Measurements from ENCODE around the gene GLS. TPM values are rescaled to one million over a fixed set of nuclear protein-coding genes. Genes with fewer than 3 reads are reported as not detected.
A peak's percentile ranks its signal among the peaks of the same experiment; 100 is the strongest.
"Not testable (repeated sequence)": the region's sequence is repeated elsewhere in the genome, so short reads cannot be mapped to it uniquely, and the experiment has no call there.

GLS gene
- total and polyA plus RNA-seq, 3 experiments from 2014 or later, result 50.9 to 222 (median 209) TPM

GRCh38 chr2:190859347-190860297, 21.0 kb upstream of the GLS start:
- Mint-ChIP-seq H3K4me1 (peaks cover 20 to 26% (median 25%) of the 10 kb centered on the region in 3 donors), H3K27ac (no peak overlapping the region), H3K36me3 (peaks cover 2 to 14% (median 7%) of the 10 kb centered on the region in 3 donors), H3K4me3 (no peak overlapping the region), H3K27me3 (no peaks in the 10 kb centered on the region), H3K9me3 (no peaks in the 10 kb centered on the region)
- no peaks in the 10 kb centered on the region for H3K36me3 ChIP-seq (ENCODE audit: insufficient read depth, low read length)
- CTCF ChIA-PET, result interaction anchor here (1.0 to 1.7 kb wide), 2 partner anchors 9 to 10 kb away, joined by 3 to 5 read pairs; no protein-coding TSS in a partner anchor
- POLR2A ChIA-PET, result no interaction called here
- no peaks in the 10 kb centered on the region for H3K9me3 ChIP-seq (ENCODE audit: low read length)
- no peaks in the 10 kb centered on the region for H3K27me3 ChIP-seq (ENCODE audit: insufficient read depth, low read length, poor library complexity, severe bottlenecking)
- H3K4me1 ChIP-seq (ENCODE audit: insufficient read depth, low read length), result peaks cover 18% of the 10 kb centered on the region
- no peak overlapping the region for H3K27ac ChIP-seq (ENCODE audit: low read depth, low read length)
- DNase-seq, result no peak
- H3K4me3 ChIP-seq (ENCODE audit: low read length), result no peak overlapping the region

- no peak for DNase-seq
- Mint-ChIP-seq H3K4me3 (no peak overlapping the region), H3K36me3 (peaks cover 4 to 14% (median 7%) of the 10 kb centered on the region in 3 donors), H3K4me1 (peaks cover 20 to 26% (median 25%) of the 10 kb centered on the region in 3 donors), H3K27me3 (no peaks in the 10 kb centered on the region), H3K9me3 (no peaks in the 10 kb centered on the region), H3K27ac (no peak overlapping the region)
- Histone ChIP-seq H3K4me3 (ENCODE audit: low read length) (no peak overlapping the region), H3K9me3 (ENCODE audit: low read length) (no peaks in the 10 kb centered on the region), H3K27me3 (ENCODE audit: insufficient read depth, low read length, poor library complexity, severe bottlenecking) (no peaks in the 10 kb centered on the region), H3K4me1 (ENCODE audit: insufficient read depth, low read length) (peaks cover 18% of the 10 kb centered on the region), H3K36me3 (ENCODE audit: insufficient read depth, low read length) (no peaks in the 10 kb centered on the region), H3K27ac (ENCODE audit: low read depth, low read length) (no peak overlapping the region)
- CTCF ChIA-PET, result interaction anchor here (1.7 to 2.9 kb wide), 2 partner anchors 11 to 17 kb away, joined by 5 to 10 read pairs; no protein-coding TSS in a partner anchor
- POLR2A ChIA-PET, result no interaction called here
Observed at GRCh38 chr2:190860985-190861680, 19.5 kb upstream of the GLS start.

- not testable (repeated sequence) for H3K36me3 ChIP-seq (ENCODE audit: insufficient read depth, low read length); H3K4me3 Mint-ChIP-seq; H3K9me3 ChIP-seq (ENCODE audit: low read length); H3K27me3 Mint-ChIP-seq; DNase-seq; H3K27me3 ChIP-seq (ENCODE audit: insufficient read depth, low read length, poor library complexity, severe bottlenecking); H3K9me3 Mint-ChIP-seq; H3K27ac ChIP-seq (ENCODE audit: low read depth, low read length); H3K4me3 ChIP-seq (ENCODE audit: low read length)
- Mint-ChIP-seq H3K27ac (peak overlapping the region in 1 of 8 donors; percentile 9), H3K4me1 (peaks cover 20 to 26% (median 25%) of the 10 kb centered on the region in 3 donors), H3K36me3 (peaks cover 7 to 15% (median 10%) of the 10 kb centered on the region in 3 donors)
- ChIA-PET CTCF (interaction anchor here (2.8 to 2.9 kb wide), 2 partner anchors 11 to 16 kb away, joined by 9 to 10 read pairs; no protein-coding TSS in a partner anchor), POLR2A (interaction anchor here (2.0 kb wide), 1 partner anchor 19 kb away, joined by 9 read pairs; the partner anchor contains the start of gene GLS)
- H3K4me1 ChIP-seq (ENCODE audit: insufficient read depth, low read length), result peaks cover 18% of the 10 kb centered on the region
Observed at GRCh38 chr2:190862128-190862527, 18.5 kb upstream of the GLS start.

DNA sequence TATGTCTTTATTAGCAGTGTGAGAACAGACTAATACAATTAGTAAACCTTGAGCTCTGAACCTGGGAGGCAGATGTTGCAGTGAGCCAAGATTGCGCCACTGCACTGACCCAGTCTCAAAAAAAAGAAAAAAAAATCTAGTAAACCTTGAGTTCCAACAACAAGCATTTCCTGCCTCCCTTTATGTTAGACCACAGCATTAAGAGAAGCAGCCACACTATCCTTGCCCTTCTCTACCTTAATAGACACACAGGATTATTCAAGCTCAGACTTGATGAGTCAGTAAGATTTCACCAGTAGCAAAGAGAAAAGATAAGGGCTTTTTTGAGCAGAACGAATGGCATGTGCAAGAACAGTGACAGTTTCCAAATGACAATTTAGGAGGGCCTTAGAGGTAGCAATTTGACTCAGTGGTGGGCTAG, 18.0 kb upstream of the GLS start:
- no peak overlapping the region for H3K4me3 Mint-ChIP-seq
- H3K27me3 ChIP-seq (ENCODE audit: insufficient read depth, low read length, poor library complexity, severe bottlenecking), result no peaks in the 10 kb centered on the region
- ChIA-PET POLR2A (interaction anchor here (1.0 to 2.0 kb wide), 2 partner anchors 12 to 18 kb away, joined by 3 to 9 read pairs; partner anchors contain the start of gene GLS), CTCF (interaction anchor here (1.8 to 2.9 kb wide), 3 partner anchors 12 to 18 kb away, joined by 5 to 10 read pairs (median 9); partner anchors contain the start of gene GLS)
- H3K27ac ChIP-seq (ENCODE audit: low read depth, low read length), result no peak overlapping the region
- no peaks in the 10 kb centered on the region for H3K36me3 ChIP-seq (ENCODE audit: insufficient read depth, low read length)
- peaks cover 18% of the 10 kb centered on the region for H3K4me1 ChIP-seq (ENCODE audit: insufficient read depth, low read length)
- H3K27ac Mint-ChIP-seq, result peak overlapping the region in 1 of 8 donors; percentile 9
- H3K27me3 Mint-ChIP-seq, result no peaks in the 10 kb centered on the region
- H3K9me3 Mint-ChIP-seq, result no peaks in the 10 kb centered on the region
- peaks cover 20 to 26% (median 25%) of the 10 kb centered on the region in 3 donors for H3K4me1 Mint-ChIP-seq
- no peak overlapping the region for H3K4me3 ChIP-seq (ENCODE audit: low read length)
- DNase-seq, result no peak
- peaks cover 7 to 19% (median 10%) of the 10 kb centered on the region in 3 donors for H3K36me3 Mint-ChIP-seq
- H3K9me3 ChIP-seq (ENCODE audit: low read length), result no peaks in the 10 kb centered on the region

DNA sequence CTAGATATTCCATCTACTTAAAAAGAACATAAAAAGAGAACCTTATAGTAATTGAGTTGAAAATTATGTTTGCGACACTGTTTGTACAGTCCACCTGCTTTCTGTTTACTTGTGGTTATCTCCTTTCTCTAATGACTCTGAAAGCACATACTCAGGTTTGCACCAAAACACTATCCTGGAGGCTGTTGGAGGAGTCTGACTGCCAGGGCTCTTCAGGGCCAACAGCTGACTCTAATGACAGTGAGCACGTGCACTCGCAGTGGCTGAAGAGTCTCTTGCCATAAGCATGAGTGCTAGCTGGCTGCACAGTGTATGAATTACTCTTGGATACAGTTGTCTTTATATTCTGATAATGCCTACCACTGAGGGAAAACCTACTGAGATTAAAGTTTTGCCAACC, 16.7 kb upstream of the GLS start:
- Mint-ChIP-seq H3K4me3 (no peak overlapping the region), H3K36me3 (peaks cover 8 to 30% (median 10%) of the 10 kb centered on the region in 3 donors), H3K27me3 (no peaks in the 10 kb centered on the region), H3K27ac (peak overlapping the region in 2 of 8 donors; percentile 49 to 77), H3K4me1 (peaks cover 20 to 26% (median 25%) of the 10 kb centered on the region in 3 donors), H3K9me3 (peaks cover 0 to 2% (median 0%) of the 10 kb centered on the region in 5 donors)
- ChIA-PET POLR2A (interaction anchor here (2.0 kb wide), 1 partner anchor 17 kb away, joined by 9 read pairs; the partner anchor contains the start of gene GLS), CTCF (interaction anchor here (1.8 to 2.9 kb wide), 3 partner anchors 13 to 16 kb away, joined by 5 to 10 read pairs (median 9); partner anchors contain the start of gene GLS)
- Histone ChIP-seq H3K4me1 (ENCODE audit: insufficient read depth, low read length) (peaks cover 18% of the 10 kb centered on the region), H3K27me3 (ENCODE audit: insufficient read depth, low read length, poor library complexity, severe bottlenecking) (no peaks in the 10 kb centered on the region), H3K9me3 (ENCODE audit: low read length) (no peaks in the 10 kb centered on the region), H3K4me3 (ENCODE audit: low read length) (no peak overlapping the region), H3K27ac (ENCODE audit: low read depth, low read length) (no peak overlapping the region), H3K36me3 (ENCODE audit: insufficient read depth, low read length) (no peaks in the 10 kb centered on the region)
- no peak for DNase-seq

- Mint-ChIP-seq H3K36me3 (peaks cover 8 to 30% (median 10%) of the 10 kb centered on the region in 3 donors), H3K27me3 (no peaks in the 10 kb centered on the region), H3K9me3 (peaks cover 0 to 2% (median 0%) of the 10 kb centered on the region in 5 donors), H3K27ac (no peak overlapping the region), H3K4me3 (no peak overlapping the region), H3K4me1 (peaks cover 20 to 26% (median 25%) of the 10 kb centered on the region in 3 donors)
- no peaks in the 10 kb centered on the region for H3K36me3 ChIP-seq (ENCODE audit: insufficient read depth, low read length)
- H3K4me1 ChIP-seq (ENCODE audit: insufficient read depth, low read length), result peaks cover 18% of the 10 kb centered on the region
- no peaks in the 10 kb centered on the region for H3K27me3 ChIP-seq (ENCODE audit: insufficient read depth, low read length, poor library complexity, severe bottlenecking)
- no peaks in the 10 kb centered on the region for H3K9me3 ChIP-seq (ENCODE audit: low read length)
- H3K4me3 ChIP-seq (ENCODE audit: low read length), result no peak overlapping the region
- POLR2A ChIA-PET, result no interaction called here
- CTCF ChIA-PET, result interaction anchor here (2.8 to 3.3 kb wide), 2 partner anchors 14 kb away, joined by 9 to 15 read pairs; no protein-coding TSS in a partner anchor
- no peak for DNase-seq
- no peak overlapping the region for H3K27ac ChIP-seq (ENCODE audit: low read depth, low read length)
Observed at GRCh38 chr2:190864375-190864774, 16.2 kb upstream of the GLS start.

- peaks cover 1 to 16% (median 8%) of the 10 kb centered on the region in 3 donors for H3K36me3 Mint-ChIP-seq
- H3K27me3 Mint-ChIP-seq, result no peaks in the 10 kb centered on the region
- Histone ChIP-seq H3K27ac (ENCODE audit: low read depth, low read length) (no peak overlapping the region), H3K4me3 (ENCODE audit: low read length) (no peak overlapping the region), H3K9me3 (ENCODE audit: low read length) (no peaks in the 10 kb centered on the region), H3K4me1 (ENCODE audit: insufficient read depth, low read length) (peaks cover 18% of the 10 kb centered on the region), H3K36me3 (ENCODE audit: insufficient read depth, low read length) (no peaks in the 10 kb centered on the region), H3K27me3 (ENCODE audit: insufficient read depth, low read length, poor library complexity, severe bottlenecking) (no peaks in the 10 kb centered on the region)
- H3K4me1 Mint-ChIP-seq, result peaks cover 20 to 23% (median 23%) of the 10 kb centered on the region in 3 donors
- no peak overlapping the region for H3K4me3 Mint-ChIP-seq
- no peak overlapping the region for H3K27ac Mint-ChIP-seq
- H3K9me3 Mint-ChIP-seq, result peaks cover 0 to 2% (median 0%) of the 10 kb centered on the region in 5 donors
- ChIA-PET POLR2A (interaction anchor here (1.0 kb wide), 1 partner anchor 13 kb away, joined by 3 read pairs; no protein-coding TSS in a partner anchor), CTCF (interaction anchor here (1.2 to 3.3 kb wide), 2 partner anchors 13 to 17 kb away, joined by 3 to 15 read pairs; partner anchors contain the start of gene GLS)
- DNase-seq, result no peak
Observed at GRCh38 chr2:190867212-190867611, 13.4 kb upstream of the GLS start.
